Caki2 (cell line): ENCODE results near the gene FBXO5. TPM values are rescaled to one million over a fixed set of nuclear protein-coding genes. Genes with fewer than 3 reads are reported as not detected.
"Not testable (repeated sequence)": the region's sequence is repeated elsewhere in the genome, so short reads cannot be mapped to it uniquely, and the experiment has no call there.

Source experiments
- DNase-seq: peaks from one replicate; pipeline ENCODE4 v3.0.0-alpha.2; 2015; ENCODE audit warnings: low read depth
- in situ Hi-C: cut with HindIII; loops from 2 replicates; pipeline ENCODE4 v1.10.0; 2016; ENCODE audit warnings: low sequenced_read_pairs, low pct_unique_long_range_greater_than_20kb, mixed read lengths
- total RNA-seq: library from RNA; depleted of rRNA; stranded (reverse); fragments of >200 nt; shearing (Covaris generic); gene quantifications from 2 replicates; pipeline ENCODE4 v1.2.3, GENCODE V29; 2014; ENCODE audit warnings: low replicate concordance

The FBXO5 gene
- total RNA-seq, 1 experiment from 2014 or later = 18.1 TPM

DNA sequence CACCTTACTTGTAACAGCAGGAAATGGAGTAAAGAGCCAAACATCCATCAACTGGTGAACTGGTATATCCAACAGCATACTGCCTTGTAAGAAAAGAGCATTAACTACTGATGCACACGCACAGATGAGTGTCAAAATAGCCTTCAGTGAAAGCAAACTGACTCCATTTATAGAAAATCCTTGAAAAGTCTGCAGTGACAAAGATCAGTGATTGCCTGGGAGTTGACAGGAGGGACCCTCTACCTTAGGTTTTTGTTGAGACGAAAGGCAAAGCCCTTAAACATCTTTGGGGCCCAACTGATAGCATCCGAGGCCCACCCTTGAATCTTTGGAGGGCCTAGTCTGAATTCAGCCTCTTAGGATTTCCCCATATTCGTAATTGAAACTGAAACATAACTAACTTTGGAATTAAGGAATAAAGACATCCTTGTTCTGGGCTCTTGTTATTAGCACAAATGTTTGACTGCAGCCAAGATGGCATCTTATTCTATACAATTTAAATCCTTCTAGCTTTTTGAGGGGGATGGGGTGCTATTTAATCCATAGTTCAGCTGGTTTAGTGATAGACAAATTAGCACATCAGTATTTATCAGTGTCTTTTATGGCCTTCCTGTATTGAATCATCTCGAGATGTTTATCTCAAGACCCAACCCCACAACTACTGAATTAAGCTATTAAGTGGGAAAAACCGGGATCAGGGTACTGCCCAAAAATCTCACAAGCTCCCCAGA lies 13.0 kb downstream of the FBXO5 start:
- in situ Hi-C loops = no loop called here
- DNase-seq = no peak

DNA sequence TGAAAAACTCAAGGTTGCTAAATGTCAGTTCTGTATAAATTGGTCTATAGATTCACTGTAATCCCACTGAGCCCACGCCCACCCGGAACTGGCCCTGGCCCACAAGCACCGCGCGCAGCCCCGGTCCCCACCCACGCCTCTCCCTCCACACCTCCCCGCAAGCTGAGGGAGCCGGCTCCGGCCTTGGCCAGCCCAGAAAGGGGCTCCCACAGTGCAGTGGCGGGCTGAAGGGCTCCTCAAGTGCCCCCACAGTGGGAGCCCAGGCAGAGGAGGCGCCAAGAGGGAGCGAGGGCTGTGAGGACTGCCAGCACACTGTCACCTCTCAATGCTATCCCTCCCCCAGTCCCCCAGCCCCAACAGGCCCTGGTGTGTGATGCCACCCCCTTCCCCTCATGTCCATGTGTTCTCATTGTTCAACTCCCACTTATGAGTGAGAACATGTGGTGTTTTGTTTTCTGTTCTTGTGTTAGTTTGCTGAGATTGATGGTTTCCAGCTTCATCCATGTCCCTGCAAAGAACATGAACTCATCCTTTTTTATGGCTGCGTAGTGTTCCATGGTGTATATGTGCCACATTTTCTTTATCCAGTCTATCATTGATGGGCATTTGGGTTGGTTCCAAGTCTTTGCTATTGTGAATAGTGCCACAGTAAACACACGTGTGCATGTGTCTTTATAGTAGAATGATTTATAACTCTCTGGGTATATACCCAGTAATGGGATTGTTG lies 16.5 kb downstream of the FBXO5 start:
- in situ Hi-C loops, DNase-seq: not testable (repeated sequence)

DNA sequence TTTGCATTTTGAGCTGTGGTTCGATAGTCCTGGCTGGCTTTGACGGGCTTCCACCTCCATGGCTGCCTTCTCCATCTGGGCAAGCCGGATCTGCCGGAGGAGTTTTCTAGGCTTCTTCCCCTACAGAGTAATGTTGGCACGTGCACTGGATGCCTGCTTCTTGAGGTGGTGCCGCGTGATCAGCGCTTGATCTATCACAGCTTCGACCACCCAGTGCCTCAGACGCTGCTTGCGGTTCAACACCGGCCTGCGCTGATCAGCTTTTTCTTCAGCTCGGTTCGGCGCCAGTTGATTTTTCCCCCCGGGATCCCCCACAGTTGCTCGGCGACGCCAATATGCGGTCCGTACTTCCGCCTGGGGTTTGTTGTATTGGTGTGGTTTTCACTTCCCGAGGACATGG lies 23.5 kb downstream of the FBXO5 start:
- no peak for DNase-seq
- in situ Hi-C loops = no loop called here

- in situ Hi-C loops = no loop called here
Observed at GRCh38 chr6:152957796-152958195, 25.0 kb downstream of the FBXO5 start.

GRCh38 chr6:152954443-152954842 lies 28.4 kb downstream of the FBXO5 start:
- DNase-seq = no peak
- in situ Hi-C loops = no loop called here

More at GRCh38 chr6:152957796-152958195, 25.0 kb downstream of the FBXO5 start:
- no peak for DNase-seq

- peak; percentile 17 for DNase-seq
- in situ Hi-C loops = no loop called here
Observed at GRCh38 chr6:152952866-152953509, 29.9 kb downstream of the FBXO5 start.

- in situ Hi-C loops = no loop called here
- DNase-seq = peak; percentile 10
Observed at GRCh38 chr6:152952045-152952444, 30.8 kb downstream of the FBXO5 start.

GRCh38 chr6:152950240-152950639 lies 32.6 kb downstream of the FBXO5 start:
- no peak for DNase-seq
- in situ Hi-C loops = no loop called here

GRCh38 chr6:152948150-152948768 lies 34.6 kb downstream of the FBXO5 start:
- in situ Hi-C loops = no loop called here
- peak; percentile 14 for DNase-seq

- DNase-seq = no peak
- in situ Hi-C loops = no loop called here
Observed at GRCh38 chr6:152946995-152947394, 35.8 kb downstream of the FBXO5 start.

GRCh38 chr6:152946484-152946883 lies 36.4 kb downstream of the FBXO5 start:
- in situ Hi-C loops = no loop called here
- DNase-seq = no peak

DNA sequence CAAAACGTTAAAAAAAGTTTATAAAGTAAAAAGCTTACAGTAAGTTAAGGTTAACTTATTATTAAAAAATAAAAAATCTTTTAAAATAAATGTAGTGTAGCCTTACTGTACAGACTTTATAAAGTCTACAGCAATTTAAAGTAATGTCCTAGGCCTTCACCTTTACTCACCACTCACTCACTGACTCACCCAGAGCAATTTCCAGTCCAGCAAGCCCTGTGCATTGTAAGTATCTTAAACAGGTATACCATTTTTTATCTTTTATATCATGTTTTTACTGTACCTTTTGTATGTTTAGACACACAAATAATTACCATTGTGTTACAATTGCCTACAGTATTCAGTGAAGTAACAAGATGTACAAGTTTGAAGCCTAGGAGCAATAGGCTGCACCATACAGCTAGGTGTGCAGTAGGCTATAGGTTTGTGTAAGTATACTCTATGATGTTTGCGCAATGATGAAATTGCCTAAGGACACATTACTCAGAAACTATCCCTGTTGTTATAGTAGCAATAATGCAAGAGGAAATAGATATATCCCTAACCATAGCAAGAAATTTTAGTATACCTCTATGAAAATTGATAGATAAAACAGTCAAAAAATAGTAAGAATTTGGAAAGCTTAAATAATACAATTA lies 39.5 kb downstream of the FBXO5 start:
- DNase-seq = no peak
- in situ Hi-C loops = no loop called here

DNA sequence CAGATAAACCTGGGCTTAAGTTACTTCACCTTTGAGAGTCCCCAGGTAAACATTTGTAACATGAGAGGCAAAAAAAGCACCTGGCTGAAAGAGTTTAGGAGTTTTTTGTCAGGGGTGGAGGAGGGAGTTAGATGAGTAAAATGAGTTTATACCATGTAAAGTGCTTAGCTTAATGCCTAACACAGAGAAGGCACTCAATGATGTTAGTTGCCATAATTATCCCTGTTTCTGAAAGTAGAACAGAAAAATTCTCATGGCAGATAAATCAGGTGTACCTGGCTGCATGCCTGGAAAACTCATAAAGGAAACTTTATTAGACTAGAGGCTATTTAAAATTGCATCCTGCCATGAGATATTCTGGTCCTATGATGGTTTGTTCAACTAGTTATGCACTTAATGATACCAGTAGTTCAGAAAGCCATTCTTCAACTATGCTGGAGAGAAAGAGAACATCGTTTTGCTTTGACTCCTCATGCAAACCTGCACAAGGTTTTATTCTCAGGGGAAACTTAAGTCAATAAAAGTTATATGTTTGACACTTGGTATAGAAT lies 40.4 kb downstream of the FBXO5 start:
- DNase-seq = no peak
- in situ Hi-C loops = no loop called here

DNA sequence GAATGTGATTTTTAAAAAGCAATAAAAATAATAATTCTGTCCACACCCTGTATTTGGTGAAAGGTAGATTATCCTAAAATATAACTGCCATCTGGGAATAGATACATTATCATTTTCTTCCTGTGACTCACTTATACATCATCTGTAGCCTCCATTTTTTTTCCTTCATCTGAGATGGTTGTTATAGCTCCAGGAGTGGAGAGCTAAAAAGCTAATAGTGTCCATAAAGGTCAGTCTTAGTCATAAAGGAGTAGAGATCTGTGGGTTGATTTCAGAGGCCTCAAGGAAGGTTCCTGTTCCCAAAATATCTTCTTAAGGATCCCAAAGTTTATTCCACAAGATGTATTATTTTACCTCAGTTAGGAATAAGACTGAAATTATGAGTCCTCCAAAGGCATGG lies 41.1 kb downstream of the FBXO5 start:
- in situ Hi-C loops = no loop called here
- DNase-seq = no peak

GRCh38 chr6:152932865-152933264 lies 50.0 kb downstream of the FBXO5 start:
- in situ Hi-C loops = no loop called here

DNA sequence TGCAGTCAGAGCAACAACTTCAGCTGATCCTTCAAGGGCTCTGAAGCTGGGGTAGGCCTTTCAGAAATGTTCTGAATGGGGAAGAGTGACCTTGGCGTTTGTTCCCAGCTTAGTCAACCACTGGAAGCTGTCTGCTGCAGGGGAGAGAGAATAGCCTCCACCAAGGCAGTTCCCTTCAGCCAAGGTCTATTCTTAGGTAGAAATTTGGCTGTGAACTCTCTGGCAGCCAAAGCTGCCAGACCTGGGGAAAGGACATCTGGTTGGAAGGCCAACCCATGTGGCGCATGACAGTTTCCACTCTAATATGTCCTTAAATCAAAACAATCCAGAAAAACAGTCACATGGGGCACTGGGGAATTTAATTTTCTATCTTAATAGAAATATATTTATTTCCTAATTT lies 60.1 kb downstream of the FBXO5 start:
- in situ Hi-C loops = no loop called here
- no peak for DNase-seq

More at GRCh38 chr6:152932865-152933264, 50.0 kb downstream of the FBXO5 start:
- DNase-seq = no peak
